GM18870 (cell line): Measurements from ENCODE around the gene DIAPH1.

Experiments used
- ATAC-seq: cut with Tn5 transposase; IDR thresholded peaks from one replicate; pipeline ENCODE4 v1.9.1; 2021; ENCODE audit warnings: moderate library complexity; ENCODE audit not compliant: unreplicated experiment

The DIAPH1 gene

DNA sequence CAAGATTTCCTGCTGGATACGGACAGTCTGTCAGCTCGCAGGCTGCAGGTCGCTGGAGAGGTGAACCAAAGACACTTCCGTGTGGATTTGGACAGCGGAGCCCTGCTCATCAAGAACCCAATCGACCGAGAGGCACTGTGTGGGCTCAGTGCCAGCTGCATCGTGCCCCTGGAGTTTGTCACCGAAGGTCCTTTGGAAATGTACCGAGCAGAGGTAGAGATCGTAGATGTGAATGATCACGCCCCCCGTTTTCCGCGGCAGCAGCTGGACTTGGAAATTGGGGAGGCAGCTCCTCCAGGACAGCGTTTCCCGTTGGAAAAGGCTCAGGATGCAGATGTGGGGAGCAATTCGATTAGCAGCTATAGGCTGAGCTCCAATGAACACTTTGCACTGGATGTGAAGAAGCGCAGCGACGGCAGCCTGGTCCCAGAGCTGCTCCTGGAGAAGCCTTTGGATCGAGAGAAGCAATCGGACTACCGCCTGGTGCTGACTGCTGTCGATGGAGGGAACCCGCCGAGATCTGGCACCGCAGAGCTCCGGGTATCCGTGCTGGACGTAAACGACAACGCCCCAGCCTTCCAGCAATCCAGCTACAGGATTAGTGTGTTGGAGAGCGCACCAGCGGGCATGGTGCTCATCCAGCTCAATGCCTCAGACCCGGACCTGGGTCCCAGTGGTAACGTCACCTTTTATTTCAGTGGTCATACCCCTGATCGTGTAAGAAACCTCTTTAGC, 133.3 kb downstream of the DIAPH1 start:
- ATAC-seq, result no peak

- no peak for ATAC-seq
Observed at GRCh38 chr5:141484641-141485311, 134.0 kb downstream of the DIAPH1 start, which contains the start of gene PCDHGC4. Gene PCDHGC4, plus strand, starts transcription at chr5:141485030. Its CDS starts 144 bp downstream, at chr5:141485174.

- ATAC-seq, result no peak
Observed at GRCh38 chr5:141484310-141484640, 134.5 kb downstream of the DIAPH1 start.

GRCh38 chr5:141483902-141484301, 134.9 kb downstream of the DIAPH1 start:
- no peak for ATAC-seq

GRCh38 chr5:141479776-141480175, 139.0 kb downstream of the DIAPH1 start:
- no peak for ATAC-seq

- no peak for ATAC-seq
Observed at GRCh38 chr5:141478321-141478945, 140.4 kb downstream of the DIAPH1 start.

GRCh38 chr5:141477815-141478214, 141.0 kb downstream of the DIAPH1 start:
- no peak for ATAC-seq

DNA sequence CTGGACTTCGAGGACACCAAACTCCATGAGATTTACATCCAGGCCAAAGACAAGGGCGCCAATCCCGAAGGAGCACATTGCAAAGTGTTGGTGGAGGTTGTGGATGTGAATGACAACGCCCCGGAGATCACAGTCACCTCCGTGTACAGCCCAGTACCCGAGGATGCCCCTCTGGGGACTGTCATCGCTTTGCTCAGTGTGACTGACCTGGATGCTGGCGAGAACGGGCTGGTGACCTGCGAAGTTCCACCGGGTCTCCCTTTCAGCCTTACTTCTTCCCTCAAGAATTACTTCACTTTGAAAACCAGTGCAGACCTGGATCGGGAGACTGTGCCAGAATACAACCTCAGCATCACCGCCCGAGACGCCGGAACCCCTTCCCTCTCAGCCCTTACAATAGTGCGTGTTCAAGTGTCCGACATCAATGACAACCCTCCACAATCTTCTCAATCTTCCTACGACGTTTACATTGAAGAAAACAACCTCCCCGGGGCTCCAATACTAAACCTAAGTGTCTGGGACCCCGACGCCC, 141.7 kb downstream of the DIAPH1 start:
- no peak for ATAC-seq

GRCh38 chr5:141476132-141476911, 142.5 kb downstream of the DIAPH1 start:
- ATAC-seq, result peak; percentile 24

- ATAC-seq, result peak; percentile 86
Observed at GRCh38 chr5:141475625-141476131, 143.1 kb downstream of the DIAPH1 start, which contains the start of gene PCDHGC3. Gene PCDHGC3, plus strand, starts transcription at chr5:141475966. Its CDS starts 151 bp downstream, at chr5:141476117.

GRCh38 chr5:141465351-141465750, 153.4 kb downstream of the DIAPH1 start:
- no peak for ATAC-seq
